NCI-H2081 (cell line): ENCODE results near the gene CEBPE.

ENCODE experiments used
- DNase-seq, 2 experiments: peaks; one replicate each; lab custom pipeline; 2025; lab: John Stamatoyannopoulos, UW

The CEBPE gene

DNA sequence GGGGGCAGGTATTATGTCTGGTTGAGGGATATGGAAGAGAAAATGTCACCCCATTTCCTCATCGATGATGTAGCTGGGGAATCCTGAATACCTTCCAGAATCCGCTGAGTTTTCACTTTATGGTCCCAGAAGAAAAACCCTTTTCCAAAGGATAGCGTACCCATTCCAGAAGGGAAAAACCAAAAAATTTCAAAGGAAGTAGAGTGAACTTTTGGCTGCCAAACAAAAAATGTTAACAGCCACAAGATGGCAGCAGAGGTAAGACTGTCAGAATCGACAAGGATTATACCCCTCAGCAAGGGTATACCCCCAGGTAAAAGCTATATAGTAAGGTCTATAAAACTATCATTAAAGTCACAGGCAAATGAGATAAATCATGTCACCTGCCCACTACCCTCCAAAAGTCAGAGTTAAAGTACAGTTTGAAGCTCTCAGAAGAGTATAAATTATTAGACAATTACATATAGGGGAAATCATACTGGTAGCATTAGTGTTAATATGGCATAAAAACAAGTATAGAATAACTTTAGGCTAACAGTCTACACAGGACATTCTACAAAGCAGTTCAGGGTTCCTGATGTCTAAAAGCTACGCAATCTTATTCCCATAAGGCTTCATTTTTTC, 42.2 kb downstream of the CEBPE start:
- no peak for DNase-seq

DNA sequence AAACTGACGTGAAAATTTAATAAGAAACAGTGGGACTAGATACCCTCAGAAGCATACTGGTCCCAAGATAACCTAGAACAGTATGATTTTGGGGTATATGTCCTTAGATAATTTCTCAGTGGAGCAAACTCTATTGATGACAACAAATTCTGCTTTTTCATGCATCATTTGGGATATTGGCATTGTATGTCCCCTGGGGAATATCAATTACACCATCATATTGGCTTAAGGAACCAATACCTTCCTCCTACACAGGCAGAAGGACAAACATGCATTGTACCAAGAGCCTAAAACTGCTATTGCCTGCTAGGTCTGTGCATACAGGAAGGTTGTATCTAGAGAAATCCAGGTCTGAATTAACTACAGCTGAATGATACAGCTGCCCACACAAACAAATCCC, 44.1 kb downstream of the CEBPE start:
- no peak for DNase-seq

DNA sequence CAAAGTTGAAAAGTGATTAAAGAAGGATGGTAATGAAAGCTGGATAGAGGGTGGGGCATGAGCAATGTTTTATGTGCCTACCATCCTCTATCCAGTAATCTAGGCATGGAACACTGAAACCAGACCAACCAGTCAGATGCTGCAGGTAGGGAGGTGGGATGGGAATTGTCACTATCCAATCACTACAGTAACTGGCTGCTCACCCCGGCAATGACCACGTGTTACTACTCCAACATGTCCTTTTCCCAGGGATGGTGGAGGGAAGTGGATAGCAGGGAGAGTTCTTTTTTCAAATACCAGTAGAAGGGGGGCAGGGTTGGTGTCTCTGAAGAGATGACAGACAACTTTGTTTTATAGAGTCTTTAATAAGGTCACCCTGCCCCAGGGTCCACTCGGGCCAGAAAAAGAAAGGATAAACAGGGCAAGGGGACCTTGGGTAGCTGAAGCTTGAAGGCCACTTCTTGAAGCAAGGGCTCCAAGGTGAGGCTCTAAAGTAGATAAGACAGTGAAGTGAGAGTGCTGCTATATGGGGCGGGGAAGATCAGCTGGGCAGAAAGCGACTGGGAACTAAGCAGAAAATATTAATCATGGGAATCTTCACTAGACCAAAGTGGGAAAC, 47.0 kb downstream of the CEBPE start:
- no peak for DNase-seq

DNA sequence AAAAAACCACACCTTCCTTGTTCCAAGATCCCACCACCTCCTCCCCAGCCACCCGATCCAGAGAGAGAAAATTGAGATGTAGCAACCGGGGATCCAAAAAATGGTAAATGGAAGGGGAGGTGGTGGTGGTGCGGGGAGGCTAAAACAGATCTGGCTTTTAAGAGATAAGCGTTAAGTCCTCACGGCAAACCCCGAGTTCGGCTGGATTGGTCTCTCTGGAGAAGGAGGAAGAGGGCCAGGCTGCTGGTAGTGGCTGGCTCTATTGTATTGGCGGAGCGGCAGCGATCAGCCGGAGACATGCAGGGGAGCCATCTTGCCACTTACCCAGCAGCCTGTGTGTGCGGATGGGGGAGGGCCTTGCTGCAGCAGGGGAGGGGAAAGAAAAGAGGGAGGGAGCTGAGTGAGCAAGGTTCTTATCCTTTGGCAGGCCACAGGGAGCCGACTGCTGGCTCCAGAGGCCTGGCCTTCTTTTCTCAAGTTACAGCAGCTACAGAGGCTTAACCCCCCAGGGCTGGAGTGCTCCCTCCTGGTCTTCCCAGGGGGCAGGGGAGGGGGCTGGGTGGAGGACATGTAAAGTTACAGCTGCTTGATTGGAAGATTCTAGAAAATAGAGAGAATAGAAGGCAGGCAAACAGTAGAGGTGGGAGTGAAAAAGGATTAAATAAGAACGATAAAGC, 47.7 kb downstream of the CEBPE start:
- no peak for DNase-seq

DNA sequence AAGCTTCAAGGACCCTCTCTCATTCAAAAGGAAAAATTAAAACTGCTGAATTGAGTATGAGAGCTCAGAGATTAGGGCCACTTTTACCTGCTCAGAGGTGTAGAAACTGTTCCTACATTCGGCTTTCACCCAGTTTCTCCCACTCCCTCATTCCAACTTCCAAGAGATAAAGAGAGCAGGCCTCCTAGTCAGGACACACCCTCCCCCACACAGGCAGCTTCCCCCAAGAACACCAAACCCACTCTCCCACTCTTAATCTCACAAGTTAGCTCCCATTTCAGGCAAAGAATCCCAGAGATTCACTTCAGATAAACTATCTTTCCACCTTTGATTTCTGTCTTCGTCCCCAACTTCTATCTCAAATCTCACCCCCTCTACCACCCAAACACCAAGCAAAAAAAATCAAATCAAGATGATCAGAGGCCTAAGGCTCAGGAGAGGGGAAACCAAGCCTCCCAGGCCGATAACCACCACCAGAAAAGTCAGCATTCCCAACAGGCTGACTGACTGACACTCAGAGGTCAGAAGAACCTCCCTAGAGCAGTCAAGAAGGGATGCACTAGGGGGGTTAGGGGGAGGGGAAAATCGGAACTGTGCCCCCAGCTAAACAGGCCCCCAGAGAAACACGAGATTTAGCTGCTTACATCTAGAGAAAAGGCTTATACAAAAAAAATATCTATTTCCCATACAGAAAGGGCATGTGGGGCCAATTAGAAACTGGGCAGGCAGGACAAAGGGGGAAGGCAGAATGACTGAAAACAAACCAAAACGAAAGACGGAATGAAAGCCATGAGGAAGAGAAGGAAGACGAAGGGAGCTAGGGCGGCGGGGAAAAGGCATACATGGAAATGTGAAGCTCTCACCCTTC, 48.6 kb downstream of the CEBPE start:
- DNase-seq = no peak

DNA sequence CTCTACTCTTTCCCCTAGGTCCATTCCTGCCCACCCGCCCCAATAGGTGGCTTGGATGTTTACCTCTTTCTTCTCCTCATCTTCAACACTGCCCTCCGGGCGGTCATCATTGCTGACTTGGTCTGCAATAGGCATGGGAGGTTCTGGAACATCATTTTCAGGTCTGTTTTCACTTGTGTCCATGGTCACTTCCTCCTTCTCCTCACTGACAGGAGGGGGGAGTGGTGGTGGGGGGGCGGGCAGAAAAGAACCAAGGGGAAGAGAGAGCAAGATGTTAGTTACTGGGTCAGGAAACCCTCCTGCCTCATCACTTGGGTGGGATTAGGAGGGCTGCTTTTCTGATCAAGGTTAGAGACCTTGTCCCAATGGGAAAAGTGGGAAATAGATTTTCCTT, 49.6 kb downstream of the CEBPE start:
- DNase-seq = no peak

DNA sequence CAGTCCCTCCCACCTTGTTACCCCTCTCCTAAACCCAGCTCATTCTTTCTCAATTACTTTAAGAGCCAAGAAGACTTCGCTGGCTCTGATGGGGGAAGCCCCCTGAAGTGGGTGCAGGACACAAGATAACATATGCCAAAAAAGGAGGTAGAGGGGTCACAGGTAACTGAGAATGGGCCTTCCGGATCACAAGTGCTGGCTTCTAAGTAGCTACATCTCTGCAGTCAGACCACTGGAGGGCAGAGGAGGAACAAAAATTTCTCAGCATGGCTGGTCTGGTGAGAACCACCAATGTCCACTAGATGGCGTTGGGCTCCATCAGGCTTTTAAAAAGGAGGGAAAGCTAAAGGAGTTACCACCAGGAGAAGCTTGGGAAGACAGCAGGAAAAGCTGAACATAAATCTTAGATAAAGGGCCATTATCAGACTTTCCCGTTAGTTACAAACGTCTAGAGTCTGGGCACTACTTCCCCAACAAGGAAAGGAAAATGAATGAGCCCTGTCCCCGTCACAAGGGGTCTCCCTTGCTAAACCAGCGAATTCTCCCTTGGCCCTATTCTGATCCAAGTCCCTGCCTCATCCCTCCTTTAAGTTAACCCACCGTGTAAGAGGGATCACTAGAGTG, 50.2 kb downstream of the CEBPE start:
- DNase-seq = no peak

DNA sequence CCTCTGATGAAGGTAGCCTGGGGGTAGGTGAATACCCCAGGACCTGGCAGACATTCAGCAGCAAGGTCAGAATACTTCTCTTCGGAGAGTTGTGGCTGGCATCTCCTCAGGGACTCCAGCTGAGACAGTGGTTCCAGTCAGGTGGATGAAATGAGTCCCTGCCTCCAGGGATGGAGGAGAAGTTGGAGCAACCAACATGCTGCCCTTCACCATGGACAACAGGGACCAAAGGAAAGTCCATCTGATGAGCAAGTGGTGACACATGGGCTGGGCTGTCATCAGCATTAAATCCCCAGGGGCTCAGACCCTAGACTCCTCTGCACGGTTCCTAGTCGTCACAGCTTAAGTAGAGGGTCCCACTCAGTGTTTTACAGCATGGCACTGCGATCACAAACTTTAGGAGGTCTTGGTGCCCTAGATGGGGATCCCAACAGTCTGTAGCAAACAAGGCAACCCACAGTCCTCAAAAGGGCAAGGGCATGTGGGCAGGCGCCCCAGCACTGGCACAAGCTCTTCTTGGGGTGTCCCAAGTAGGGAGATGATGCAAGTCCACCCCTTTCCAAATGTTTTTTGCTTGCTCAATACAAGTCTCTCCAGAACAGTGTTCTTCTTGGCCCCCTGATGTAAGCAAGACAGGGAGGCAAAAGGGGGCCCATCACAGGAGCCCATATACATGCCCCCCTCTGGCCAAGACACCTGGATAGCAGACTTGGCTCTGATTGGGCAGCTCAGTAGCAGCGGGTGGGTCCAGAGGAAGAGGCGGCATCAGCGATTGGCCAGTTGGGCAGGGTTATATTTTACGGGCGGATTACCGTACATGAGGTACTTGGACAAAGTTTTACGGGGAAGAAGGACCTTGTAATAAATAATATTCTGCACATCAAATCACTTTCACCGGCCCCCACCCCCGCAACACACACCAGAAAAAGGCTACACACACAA, 50.9 kb downstream of the CEBPE start:
- no peak for DNase-seq
